Osteocyte (in vitro differentiated cells): ENCODE data around the gene GM2A. TPM values are rescaled to one million over a fixed set of nuclear protein-coding genes. Genes with fewer than 3 reads are reported as not detected.

ENCODE experiments used
- DNase-seq: peaks from one replicate; pipeline ENCODE4 v3.0.0; 2021; ENCODE audit warnings: mixed read lengths; ENCODE audit not compliant: unreplicated experiment; ENCODE audit errors: extremely low spot score
- H3K27ac Mint-ChIP-seq: one replicate; pipeline ENCODE4 v1.8.0; 2021; ENCODE audit warnings: mild to moderate bottlenecking, mixed read lengths; ENCODE audit not compliant: unreplicated experiment
- H3K27me3 Mint-ChIP-seq: one replicate; pipeline ENCODE4 v1.8.0; 2021; ENCODE audit warnings: mixed read lengths; ENCODE audit not compliant: unreplicated experiment
- H3K36me3 Mint-ChIP-seq: one replicate; pipeline ENCODE4 v1.8.0; 2021; ENCODE audit warnings: mixed read lengths; ENCODE audit not compliant: unreplicated experiment
- H3K4me1 Mint-ChIP-seq: one replicate; pipeline ENCODE4 v1.8.0; 2021; ENCODE audit warnings: mixed read lengths; ENCODE audit not compliant: unreplicated experiment
- H3K4me3 Mint-ChIP-seq: one replicate; pipeline ENCODE4 v1.8.0; 2021; ENCODE audit warnings: mild to moderate bottlenecking, moderate library complexity, mixed read lengths; ENCODE audit not compliant: unreplicated experiment
- H3K9me3 Mint-ChIP-seq: one replicate; pipeline ENCODE4 v1.8.0; 2021; ENCODE audit warnings: mixed read lengths; ENCODE audit not compliant: unreplicated experiment
- CTCF ChIP-seq: fragments of 200-600 bp; sonication (generic); IDR thresholded peaks from 2 replicates; pipeline ENCODE4 v1.5.0; 2021; ENCODE audit warnings: antibody characterized with exemption, mild to moderate bottlenecking, moderate library complexity
- total RNA-seq: library from RNA; stranded (reverse); gene quantifications from 2 replicates; pipeline ENCODE4 v1.2.1, GENCODE V29; 2021

Gene GM2A
- total RNA-seq, 1 donor from 2014 or later: 28.2 TPM

GRCh38 chr5:151267491-151268260, 14.7 kb downstream of the GM2A start:
- Mint-ChIP-seq H3K27ac (no peak overlapping the region), H3K4me3 (no peak overlapping the region), H3K36me3 (peaks cover 19% of the 10 kb centered on the region), H3K4me1 (peaks cover 4% of the 10 kb centered on the region), H3K27me3 (no peaks in the 10 kb centered on the region), H3K9me3 (no peaks in the 10 kb centered on the region)
- no peak for TF ChIP-seq CTCF
- DNase-seq: no peak

- H3K4me1 Mint-ChIP-seq: no peaks in the 10 kb centered on the region
- H3K4me3 Mint-ChIP-seq: no peak overlapping the region
- no peaks in the 10 kb centered on the region for H3K27me3 Mint-ChIP-seq
- no peak for DNase-seq
- no peak for TF ChIP-seq CTCF
- no peaks in the 10 kb centered on the region for H3K9me3 Mint-ChIP-seq
- H3K27ac Mint-ChIP-seq: no peak overlapping the region
- H3K36me3 Mint-ChIP-seq: peaks cover 17% of the 10 kb centered on the region
These were observed 17.6 kb downstream of the GM2A start for GRCh38 chr5:151270599-151270998.

- Mint-ChIP-seq H3K4me3 (no peak overlapping the region), H3K27me3 (peaks cover 4% of the 10 kb centered on the region), H3K4me1 (peaks cover 2% of the 10 kb centered on the region), H3K9me3 (no peaks in the 10 kb centered on the region), H3K27ac (no peak overlapping the region), H3K36me3 (peaks cover 16% of the 10 kb centered on the region)
- TF ChIP-seq CTCF: no peak
- no peak for DNase-seq
These were observed 18.4 kb downstream of the GM2A start for GRCh38 chr5:151271336-151271735.

- no peaks in the 10 kb centered on the region for H3K9me3 Mint-ChIP-seq
- no peak overlapping the region for H3K27ac Mint-ChIP-seq
- H3K4me1 Mint-ChIP-seq: peaks cover 6% of the 10 kb centered on the region
- H3K27me3 Mint-ChIP-seq: peaks cover 19% of the 10 kb centered on the region
- DNase-seq: no peak
- H3K36me3 Mint-ChIP-seq: no peaks in the 10 kb centered on the region
- no peak for TF ChIP-seq CTCF
- H3K4me3 Mint-ChIP-seq: no peak overlapping the region
These were observed 21.7 kb downstream of the GM2A start for GRCh38 chr5:151274666-151275065.

GRCh38 chr5:151275803-151276202, 22.8 kb downstream of the GM2A start:
- Mint-ChIP-seq H3K9me3 (no peaks in the 10 kb centered on the region), H3K27ac (no peak overlapping the region), H3K36me3 (no peaks in the 10 kb centered on the region), H3K27me3 (peaks cover 19% of the 10 kb centered on the region), H3K4me1 (peaks cover 6% of the 10 kb centered on the region), H3K4me3 (no peak overlapping the region)
- TF ChIP-seq CTCF: no peak
- no peak for DNase-seq
